ENCODE results near the gene BOLA2B. TPM values are rescaled to one million over a fixed set of nuclear protein-coding genes. Genes with fewer than 3 reads are reported as not detected.
"Not testable (repeated sequence)": the region's sequence is repeated elsewhere in the genome, so short reads cannot be mapped to it uniquely, and the experiment has no call there.

The BOLA2B gene
- polyA plus RNA-seq (2013), result 29.4 TPM

DNA sequence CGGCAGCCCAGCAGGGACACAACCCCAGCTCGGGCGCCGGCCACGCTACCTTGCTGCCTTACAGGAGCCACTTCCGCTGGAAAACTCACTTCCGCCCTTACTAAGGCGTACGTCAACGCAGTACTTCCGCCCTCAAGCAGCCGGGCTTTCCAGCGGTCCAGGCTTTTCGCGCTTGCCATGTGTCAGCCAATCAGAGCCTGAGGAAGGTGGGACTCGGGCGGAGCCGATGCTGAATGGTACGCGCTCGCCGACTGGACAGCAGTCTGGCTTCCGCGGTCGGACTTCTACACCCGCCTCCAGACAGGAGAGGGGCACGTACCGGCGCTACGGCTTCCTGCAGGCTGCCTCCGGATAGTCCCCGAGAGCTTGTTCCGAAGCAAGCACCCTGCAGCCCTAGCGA, at the start of gene BOLA2B, which contains the start of gene SLX1A:
BOLA2B (minus strand) TSS at position 52 of the 400 bp plus-strand sequence. CDS start 71 bp downstream, outside the sequence.
SLX1A (plus strand) TSS at position 261 of the 400 bp plus-strand sequence. CDS start 210 bp downstream, outside the sequence.
- H3K4me1 ChIP-seq (ENCODE audit: control extremely low read depth in 1 of 4, control insufficient read depth in 4 of 4, insufficient read depth in 4 of 4, low read length in 3 of 4); H3K27ac ChIP-seq (ENCODE audit: insufficient read depth in 1 of 2, low read depth in 1 of 2, low read length in 2 of 2, poor library complexity in 1 of 2, severe bottlenecking in 2 of 2); H3K9me3 ChIP-seq (ENCODE audit: control extremely low read depth in 1 of 5, control insufficient read depth in 4 of 5, insufficient read depth in 2 of 5, low read depth in 1 of 5, low read length in 4 of 5); CTCF ChIA-PET; H3K27me3 ChIP-seq (replicated peaks in 2 of 5; ENCODE audit: control insufficient read depth in 4 of 5, insufficient read depth in 5 of 5, low read length in 4 of 5); DNase-seq; POLR2A ChIA-PET; H3K36me3 ChIP-seq (ENCODE audit: control insufficient read depth in 4 of 4, insufficient read depth in 4 of 4, low read length in 3 of 4): not testable (repeated sequence)
- peak within 1 kb of the TSS in 6 of 7 experiments; percentile 37 to 73 (median 51) for H3K4me3 ChIP-seq (ENCODE audit: control insufficient read depth in 1 of 7, extremely low read depth in 1 of 7, insufficient read depth in 4 of 7, low read depth in 2 of 7, low read length in 6 of 7)
- WGBS (ENCODE audit: insufficient coverage), result no CpG with 5 or more reads among the region's 34 CpGs

DNA sequence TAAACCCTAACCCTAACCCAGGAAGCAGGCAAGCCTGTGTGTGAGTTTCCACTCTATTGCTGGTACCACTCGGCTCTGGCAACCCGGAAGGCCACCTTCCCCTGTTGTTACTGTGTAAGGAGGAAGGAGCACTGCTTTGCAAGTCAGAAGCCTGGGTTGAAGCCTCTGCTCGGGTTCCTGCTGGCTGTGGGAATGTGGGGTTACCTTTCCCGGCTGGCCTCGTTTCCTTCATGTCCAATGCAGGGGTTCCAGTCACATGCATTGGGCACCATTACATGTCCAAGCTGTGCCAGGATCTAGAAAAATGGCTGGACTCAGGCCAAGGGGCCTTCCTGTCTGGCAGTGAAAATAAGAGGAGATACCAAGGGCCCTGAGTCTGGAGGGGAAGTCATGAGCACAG, 23.6 kb upstream of the BOLA2B start:
- CTCF ChIA-PET; H3K9me3 ChIP-seq (ENCODE audit: control extremely low read depth in 1 of 5, control insufficient read depth in 4 of 5, insufficient read depth in 2 of 5, low read depth in 1 of 5, low read length in 4 of 5); H3K27me3 ChIP-seq (replicated peaks in 2 of 5; ENCODE audit: control insufficient read depth in 4 of 5, insufficient read depth in 5 of 5, low read length in 4 of 5); H3K27ac ChIP-seq (ENCODE audit: insufficient read depth in 1 of 2, low read depth in 1 of 2, low read length in 2 of 2, poor library complexity in 1 of 2, severe bottlenecking in 2 of 2); H3K4me3 ChIP-seq (ENCODE audit: control insufficient read depth in 1 of 7, extremely low read depth in 1 of 7, insufficient read depth in 4 of 7, low read depth in 2 of 7, low read length in 6 of 7); DNase-seq; H3K36me3 ChIP-seq (ENCODE audit: control insufficient read depth in 4 of 4, insufficient read depth in 4 of 4, low read length in 3 of 4); POLR2A ChIA-PET; H3K4me1 ChIP-seq (ENCODE audit: control extremely low read depth in 1 of 4, control insufficient read depth in 4 of 4, insufficient read depth in 4 of 4, low read length in 3 of 4): not testable (repeated sequence)
- no CpG with 5 or more reads among the region's 5 CpGs for WGBS (ENCODE audit: insufficient coverage)

DNA sequence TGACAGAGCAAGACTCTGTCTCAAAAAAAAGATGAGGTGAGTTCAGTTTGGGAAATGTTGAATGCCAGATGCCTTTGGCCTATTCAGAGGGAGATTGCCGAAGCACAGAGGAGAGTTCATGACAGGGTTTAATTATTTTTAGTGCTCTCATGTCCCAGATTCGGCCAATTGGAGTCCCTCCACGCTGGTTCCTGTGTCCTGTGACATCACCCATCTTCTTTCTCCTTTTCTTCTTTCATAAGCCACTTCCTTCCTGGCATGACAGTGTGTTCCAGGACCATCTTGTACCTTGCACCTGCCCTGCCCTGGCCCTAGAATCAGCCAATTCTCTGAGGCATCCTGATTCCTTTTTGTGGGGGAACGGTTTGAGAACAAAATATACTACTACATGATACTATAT, 17.9 kb upstream of the BOLA2B start:
- H3K36me3 ChIP-seq (ENCODE audit: control insufficient read depth in 4 of 4, insufficient read depth in 4 of 4, low read length in 3 of 4); H3K4me3 ChIP-seq (ENCODE audit: control insufficient read depth in 1 of 7, extremely low read depth in 1 of 7, insufficient read depth in 4 of 7, low read depth in 2 of 7, low read length in 6 of 7); H3K27ac ChIP-seq (ENCODE audit: insufficient read depth in 1 of 2, low read depth in 1 of 2, low read length in 2 of 2, poor library complexity in 1 of 2, severe bottlenecking in 2 of 2); CTCF ChIA-PET; H3K9me3 ChIP-seq (ENCODE audit: control extremely low read depth in 1 of 5, control insufficient read depth in 4 of 5, insufficient read depth in 2 of 5, low read depth in 1 of 5, low read length in 4 of 5); H3K4me1 ChIP-seq (ENCODE audit: control extremely low read depth in 1 of 4, control insufficient read depth in 4 of 4, insufficient read depth in 4 of 4, low read length in 3 of 4); DNase-seq; POLR2A ChIA-PET; H3K27me3 ChIP-seq (replicated peaks in 2 of 5; ENCODE audit: control insufficient read depth in 4 of 5, insufficient read depth in 5 of 5, low read length in 4 of 5): not testable (repeated sequence)
- no CpG with 5 or more reads among the region's 4 CpGs for WGBS (ENCODE audit: insufficient coverage)

DNA sequence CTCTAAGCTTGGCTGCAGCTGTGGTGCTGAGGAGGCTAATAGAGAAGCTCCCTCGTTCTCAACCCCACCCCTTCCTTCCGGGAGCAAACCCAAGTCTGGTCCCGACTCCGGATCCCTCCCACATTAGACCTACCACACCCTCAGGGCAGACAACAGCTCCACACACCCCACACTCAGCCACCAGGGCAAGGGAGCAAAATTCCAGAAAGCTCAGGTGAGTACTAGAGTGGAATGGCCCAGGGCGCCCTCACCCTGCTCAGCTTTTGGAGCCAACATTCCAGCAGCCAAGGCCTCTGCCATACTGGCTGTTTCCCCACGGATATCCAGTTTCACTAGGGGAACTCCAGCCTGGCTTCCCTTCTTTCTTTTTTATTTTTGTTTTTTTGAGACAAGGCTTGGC, 15.6 kb upstream of the BOLA2B start:
- H3K9me3 ChIP-seq (ENCODE audit: control extremely low read depth in 1 of 5, control insufficient read depth in 4 of 5, insufficient read depth in 2 of 5, low read depth in 1 of 5, low read length in 4 of 5); H3K27me3 ChIP-seq (replicated peaks in 2 of 5; ENCODE audit: control insufficient read depth in 4 of 5, insufficient read depth in 5 of 5, low read length in 4 of 5); H3K4me3 ChIP-seq (ENCODE audit: control insufficient read depth in 1 of 7, extremely low read depth in 1 of 7, insufficient read depth in 4 of 7, low read depth in 2 of 7, low read length in 6 of 7); CTCF ChIA-PET; H3K4me1 ChIP-seq (ENCODE audit: control extremely low read depth in 1 of 4, control insufficient read depth in 4 of 4, insufficient read depth in 4 of 4, low read length in 3 of 4); DNase-seq; POLR2A ChIA-PET; H3K27ac ChIP-seq (ENCODE audit: insufficient read depth in 1 of 2, low read depth in 1 of 2, low read length in 2 of 2, poor library complexity in 1 of 2, severe bottlenecking in 2 of 2); H3K36me3 ChIP-seq (ENCODE audit: control insufficient read depth in 4 of 4, insufficient read depth in 4 of 4, low read length in 3 of 4): not testable (repeated sequence)
- WGBS (ENCODE audit: insufficient coverage), result no CpG with 5 or more reads among the region's 6 CpGs

DNA sequence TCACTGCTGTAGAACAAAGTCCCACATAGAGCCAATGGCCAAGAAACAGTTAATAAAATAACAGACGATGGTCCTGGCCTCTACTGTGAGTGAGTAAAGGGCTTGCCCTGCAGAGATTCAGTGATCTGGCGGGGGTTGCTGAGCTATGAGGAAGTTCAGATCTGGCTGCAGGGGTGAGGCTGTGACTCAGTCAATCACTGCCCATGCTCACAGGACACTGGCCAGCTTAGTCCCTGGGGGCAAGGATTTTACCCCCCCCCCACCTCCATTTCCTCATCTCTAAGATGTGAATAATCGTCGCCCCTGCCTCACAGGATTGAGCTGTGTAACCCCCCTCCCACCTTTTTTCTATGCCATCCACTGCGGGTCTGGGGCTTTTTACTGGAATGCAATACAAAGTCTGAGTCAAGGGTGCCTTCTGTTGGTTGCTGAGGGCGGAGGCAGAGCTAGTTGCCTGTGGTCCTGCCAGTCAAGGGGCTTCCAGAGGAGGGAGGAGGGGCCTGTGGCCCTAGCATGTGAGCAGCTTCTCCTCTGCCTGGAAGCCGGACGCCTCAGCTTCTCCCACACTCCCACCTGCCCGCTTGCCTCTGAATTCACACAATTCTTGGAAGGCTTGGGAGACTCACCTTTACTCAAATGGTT, 13.7 kb upstream of the BOLA2B start:
- WGBS (ENCODE audit: insufficient coverage), result no CpG with 5 or more reads among the region's 9 CpGs
- H3K36me3 ChIP-seq (ENCODE audit: control insufficient read depth in 4 of 4, insufficient read depth in 4 of 4, low read length in 3 of 4); DNase-seq; H3K9me3 ChIP-seq (ENCODE audit: control extremely low read depth in 1 of 5, control insufficient read depth in 4 of 5, insufficient read depth in 2 of 5, low read depth in 1 of 5, low read length in 4 of 5); POLR2A ChIA-PET; H3K27me3 ChIP-seq (replicated peaks in 2 of 5; ENCODE audit: control insufficient read depth in 4 of 5, insufficient read depth in 5 of 5, low read length in 4 of 5); H3K27ac ChIP-seq (ENCODE audit: insufficient read depth in 1 of 2, low read depth in 1 of 2, low read length in 2 of 2, poor library complexity in 1 of 2, severe bottlenecking in 2 of 2); CTCF ChIA-PET; H3K4me1 ChIP-seq (ENCODE audit: control extremely low read depth in 1 of 4, control insufficient read depth in 4 of 4, insufficient read depth in 4 of 4, low read length in 3 of 4); H3K4me3 ChIP-seq (ENCODE audit: control insufficient read depth in 1 of 7, extremely low read depth in 1 of 7, insufficient read depth in 4 of 7, low read depth in 2 of 7, low read length in 6 of 7): not testable (repeated sequence)

DNA sequence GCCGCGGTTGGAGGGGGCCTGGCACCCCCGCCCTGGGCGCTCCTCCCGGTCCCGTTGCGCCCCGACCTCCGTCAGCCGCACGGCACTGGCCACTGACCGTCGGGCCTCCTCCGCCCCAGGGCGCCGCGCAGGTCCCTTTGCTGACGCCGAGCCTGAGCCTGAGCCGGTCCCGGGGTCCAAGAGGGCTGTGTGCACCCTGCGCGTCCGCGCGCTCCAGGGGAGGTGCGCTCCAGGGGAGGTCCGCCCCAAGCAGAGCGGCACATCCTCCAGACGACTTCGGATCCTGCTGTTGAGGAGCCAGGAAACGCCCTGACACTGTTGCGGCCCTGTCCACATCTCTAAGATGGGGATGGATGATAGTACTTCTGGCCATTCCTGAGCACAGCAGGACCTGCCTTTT, 12.8 kb upstream of the BOLA2B start:
- peak overlapping the region in 2 of 7 experiments; percentile 36 to 43 for H3K4me3 ChIP-seq (ENCODE audit: control insufficient read depth in 1 of 7, extremely low read depth in 1 of 7, insufficient read depth in 4 of 7, low read depth in 2 of 7, low read length in 6 of 7)
- WGBS (ENCODE audit: insufficient coverage), result no CpG with 5 or more reads among the region's 33 CpGs

DNA sequence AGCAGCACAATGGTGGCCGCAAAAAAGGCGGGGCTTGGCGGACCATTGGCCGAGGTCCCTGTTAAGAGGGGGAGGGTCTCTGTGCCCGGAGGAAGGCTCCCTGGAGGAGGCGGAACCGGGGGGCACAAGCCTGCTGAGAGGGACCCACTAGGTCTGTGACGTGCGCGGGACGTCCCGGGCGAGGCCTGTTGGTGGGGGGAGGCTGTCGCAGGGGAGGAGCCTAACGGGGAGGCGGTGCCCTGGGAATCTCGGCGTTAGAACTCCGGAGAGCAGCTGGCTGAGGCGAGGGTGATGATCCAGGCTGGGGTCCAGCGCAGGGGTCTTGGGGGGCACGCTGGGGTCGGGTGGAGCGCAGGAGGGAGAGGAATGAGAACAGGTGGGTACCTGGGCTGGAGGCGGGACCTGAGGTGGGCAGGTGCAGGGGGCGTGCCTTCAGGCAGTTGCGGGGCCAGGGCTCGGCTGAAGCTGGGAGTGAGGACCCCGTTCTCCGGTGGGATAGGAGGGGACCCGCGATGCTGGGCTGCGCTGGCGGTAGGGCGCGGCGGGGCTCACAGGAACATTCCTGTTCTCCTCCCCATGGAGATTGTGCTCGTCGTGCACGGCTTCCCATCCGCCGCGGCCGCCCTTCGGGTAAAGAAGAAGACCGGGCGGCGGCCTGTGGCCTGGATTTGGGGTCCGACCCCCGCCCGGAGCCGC, 12.2 kb upstream of the BOLA2B start:
- CTCF ChIA-PET; H3K27me3 ChIP-seq (replicated peaks in 2 of 5; ENCODE audit: control insufficient read depth in 4 of 5, insufficient read depth in 5 of 5, low read length in 4 of 5); H3K9me3 ChIP-seq (ENCODE audit: control extremely low read depth in 1 of 5, control insufficient read depth in 4 of 5, insufficient read depth in 2 of 5, low read depth in 1 of 5, low read length in 4 of 5); H3K4me1 ChIP-seq (ENCODE audit: control extremely low read depth in 1 of 4, control insufficient read depth in 4 of 4, insufficient read depth in 4 of 4, low read length in 3 of 4); DNase-seq; POLR2A ChIA-PET; H3K36me3 ChIP-seq (ENCODE audit: control insufficient read depth in 4 of 4, insufficient read depth in 4 of 4, low read length in 3 of 4); H3K27ac ChIP-seq (ENCODE audit: insufficient read depth in 1 of 2, low read depth in 1 of 2, low read length in 2 of 2, poor library complexity in 1 of 2, severe bottlenecking in 2 of 2): not testable (repeated sequence)
- 0% methylated on average over 7 of the region's 52 CpGs for WGBS (ENCODE audit: insufficient coverage)
- H3K4me3 ChIP-seq (ENCODE audit: control insufficient read depth in 1 of 7, extremely low read depth in 1 of 7, insufficient read depth in 4 of 7, low read depth in 2 of 7, low read length in 6 of 7), result peak overlapping the region in 3 of 7 experiments; percentile 36 to 61 (median 43)

More for the DNA sequence above, 12.8 kb upstream of the BOLA2B start:
- POLR2A ChIA-PET; DNase-seq; H3K36me3 ChIP-seq (ENCODE audit: control insufficient read depth in 4 of 4, insufficient read depth in 4 of 4, low read length in 3 of 4); H3K27ac ChIP-seq (ENCODE audit: insufficient read depth in 1 of 2, low read depth in 1 of 2, low read length in 2 of 2, poor library complexity in 1 of 2, severe bottlenecking in 2 of 2); H3K4me1 ChIP-seq (ENCODE audit: control extremely low read depth in 1 of 4, control insufficient read depth in 4 of 4, insufficient read depth in 4 of 4, low read length in 3 of 4); CTCF ChIA-PET; H3K27me3 ChIP-seq (replicated peaks in 2 of 5; ENCODE audit: control insufficient read depth in 4 of 5, insufficient read depth in 5 of 5, low read length in 4 of 5); H3K9me3 ChIP-seq (ENCODE audit: control extremely low read depth in 1 of 5, control insufficient read depth in 4 of 5, insufficient read depth in 2 of 5, low read depth in 1 of 5, low read length in 4 of 5): not testable (repeated sequence)

Measured in common myeloid progenitor, CD34-positive (primary cell).